RWPE1 (cell line): Measurements from ENCODE around the gene UGT1A5.

ENCODE experiments used
- CTCF ChIA-PET: fragments of 350-600 bp; sonication (Branson Sonifier 250); formaldehyde crosslinking; extraction: SDS; loops from one replicate; lab custom pipeline; 2021; lab: Yijun Ruan, JAX
- POLR2A ChIA-PET: fragments of 400-600 bp; formaldehyde crosslinking; extraction: SDS; loops from one replicate; lab custom pipeline; 2020; ENCODE audit warnings: antibody characterized with exemption; ENCODE audit not compliant: low non-redundant PET; lab: Yijun Ruan, JAX
- DNase-seq: peaks from one replicate; pipeline ENCODE4 v3.0.0; 2012; ENCODE audit warnings: low spot score
- H3K27ac ChIP-seq: fragments of 450-650 bp; 2 replicates; pipeline ENCODE4 v1.5.1; 2017
- CTCF ChIP-seq: fragments of 450-650 bp; conservative IDR thresholded peaks from 2 replicates; pipeline ENCODE4 v1.5.1; 2017; ENCODE audit warnings: low read depth, mild to moderate bottlenecking

The UGT1A5 gene

GRCh38 chr2:233764264-233764663 is 51.6 kb downstream of the UGT1A5 start:
- ChIA-PET POLR2A (no interaction called here), CTCF (interaction anchor here (0.7 kb wide), 1 partner anchor 302 kb away, joined by 3 read pairs; no protein-coding TSS in a partner anchor)
- H3K27ac ChIP-seq = no peak overlapping the region
- DNase-seq = no peak
- TF ChIP-seq CTCF = no peak

- TF ChIP-seq CTCF = no peak
- no peak for DNase-seq
- CTCF ChIA-PET = no interaction called here
- no peak overlapping the region for H3K27ac ChIP-seq
- POLR2A ChIA-PET = no interaction called here
Measured at GRCh38 chr2:233764761-233765160, 52.1 kb downstream of the UGT1A5 start.

- no peak for DNase-seq
- ChIA-PET POLR2A (no interaction called here), CTCF (no interaction called here)
- TF ChIP-seq CTCF = no peak
- H3K27ac ChIP-seq = no peak overlapping the region
Measured at GRCh38 chr2:233766416-233766815, 53.7 kb downstream of the UGT1A5 start.

- CTCF ChIA-PET = interaction anchor here (0.6 kb wide), 1 partner anchor 64 kb away, joined by 3 read pairs; no protein-coding TSS in a partner anchor
- TF ChIP-seq CTCF = no peak
- no peak overlapping the region for H3K27ac ChIP-seq
- POLR2A ChIA-PET = interaction anchor here (0.8 kb wide), 1 partner anchor 600 kb away, joined by 6 read pairs; no protein-coding TSS in a partner anchor
- DNase-seq = no peak
Measured at GRCh38 chr2:233768076-233768475, 55.4 kb downstream of the UGT1A5 start.

DNA sequence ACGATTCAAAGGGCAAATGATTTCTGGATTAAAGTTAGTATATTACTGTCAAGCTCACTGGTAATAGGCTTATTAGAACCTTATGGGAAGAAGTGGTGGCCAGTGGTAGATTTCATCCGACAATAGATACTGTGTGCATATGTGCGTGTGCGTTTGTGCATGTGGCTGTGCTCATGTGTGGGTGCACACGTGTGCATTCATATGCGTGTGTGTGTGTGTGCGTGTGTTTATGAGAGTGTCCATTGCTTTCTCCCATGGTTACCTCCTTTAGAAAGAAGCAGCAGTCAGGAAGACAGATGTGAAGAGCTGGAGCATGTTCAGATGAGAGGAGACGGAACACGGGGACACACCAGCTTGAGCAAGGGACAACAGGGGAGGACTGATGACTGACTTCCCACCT is 56.6 kb downstream of the UGT1A5 start:
- ChIA-PET CTCF (no interaction called here), POLR2A (no interaction called here)
- TF ChIP-seq CTCF = no peak
- no peak overlapping the region for H3K27ac ChIP-seq
- no peak for DNase-seq

DNA sequence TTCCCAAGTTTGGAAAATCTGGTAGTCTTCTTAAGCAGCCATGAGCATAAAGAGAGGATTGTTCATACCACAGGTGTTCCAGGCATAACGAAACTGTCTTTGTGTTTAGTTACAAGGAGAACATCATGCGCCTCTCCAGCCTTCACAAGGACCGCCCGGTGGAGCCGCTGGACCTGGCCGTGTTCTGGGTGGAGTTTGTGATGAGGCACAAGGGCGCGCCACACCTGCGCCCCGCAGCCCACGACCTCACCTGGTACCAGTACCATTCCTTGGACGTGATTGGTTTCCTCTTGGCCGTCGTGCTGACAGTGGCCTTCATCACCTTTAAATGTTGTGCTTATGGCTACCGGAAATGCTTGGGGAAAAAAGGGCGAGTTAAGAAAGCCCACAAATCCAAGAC is 59.4 kb downstream of the UGT1A5 start:
- no peak overlapping the region for H3K27ac ChIP-seq
- DNase-seq = no peak
- CTCF ChIA-PET = no interaction called here
- POLR2A ChIA-PET = no interaction called here
- no peak for TF ChIP-seq CTCF

GRCh38 chr2:233772583-233772982 is 59.9 kb downstream of the UGT1A5 start:
- no peak overlapping the region for H3K27ac ChIP-seq
- DNase-seq = no peak
- CTCF ChIA-PET = no interaction called here
- no peak for TF ChIP-seq CTCF
- POLR2A ChIA-PET = no interaction called here
